Measurements from ENCODE around the gene CSF1R.

- no peak for TF ChIP-seq CTCF (IDR thresholded peaks at IDR 0.05; ENCODE audit: low read length)
- TF ChIP-seq EZH2 (IDR thresholded peaks at IDR 0.05; ENCODE audit: borderline replicate concordance, low read length) = no peak
Measured at GRCh38 chr5:150104550-150104870, 18.2 kb upstream of the CSF1R start.
